Superior temporal gyrus (tissue), 1 donor: ENCODE data around the gene KIF5A.
"Not testable (repeated sequence)": the region's sequence is repeated elsewhere in the genome, so short reads cannot be mapped to it uniquely, and the experiment has no call there.

Experiments
- DNase-seq: peaks from one replicate; pipeline ENCODE4 v3.0.0-alpha.2; 2016; ENCODE audit errors: extremely low spot score

Gene KIF5A

GRCh38 chr12:57584050-57584449, 34.2 kb downstream of the KIF5A start:
- no peak for DNase-seq

- DNase-seq: no peak
Measured at GRCh38 chr12:57584690-57585089, 34.8 kb downstream of the KIF5A start.

GRCh38 chr12:57585156-57585555, 35.3 kb downstream of the KIF5A start:
- DNase-seq: no peak

GRCh38 chr12:57586128-57586527, 36.3 kb downstream of the KIF5A start:
- DNase-seq: no peak

DNA sequence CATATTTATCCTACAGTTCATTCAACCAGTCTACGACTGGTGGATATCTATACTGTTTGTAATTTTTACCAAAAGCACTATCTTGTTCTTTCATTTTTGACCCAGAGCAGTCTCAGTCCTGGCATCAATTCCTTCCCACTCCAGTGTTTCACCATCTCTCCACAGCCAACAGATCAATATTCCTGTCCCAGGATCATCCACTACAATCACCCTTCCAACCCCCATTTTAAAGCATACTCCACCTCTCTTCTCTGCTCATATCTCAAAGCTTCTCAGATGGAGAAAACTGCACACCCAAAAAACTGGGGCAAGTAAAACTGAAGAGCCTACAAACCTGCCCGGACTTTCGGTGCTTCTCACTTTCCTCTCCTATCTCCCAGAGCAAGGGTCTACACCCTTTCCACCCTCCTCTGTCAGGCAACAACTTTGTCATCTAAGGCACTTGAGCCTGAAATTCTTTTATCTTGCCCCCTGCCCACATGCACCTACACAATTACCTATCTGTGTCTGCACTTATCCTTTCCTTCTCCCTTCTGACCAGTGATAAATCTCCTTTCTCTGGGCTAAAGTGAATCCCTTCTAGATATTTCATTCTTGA, 37.1 kb downstream of the KIF5A start:
- no peak for DNase-seq

GRCh38 chr12:57588951-57589610, 39.2 kb downstream of the KIF5A start:
- DNase-seq: not testable (repeated sequence)

- DNase-seq: no peak
Measured at GRCh38 chr12:57590479-57590863, 40.6 kb downstream of the KIF5A start.

- peak; percentile 66 for DNase-seq
Measured at GRCh38 chr12:57590864-57591781, 41.3 kb downstream of the KIF5A start, which contains the start of gene PIP4K2C. Gene PIP4K2C, plus strand, starts transcription at chr12:57591192. Its CDS starts 98 bp downstream, at chr12:57591290.

GRCh38 chr12:57591782-57592325, 42.0 kb downstream of the KIF5A start:
- DNase-seq: no peak

GRCh38 chr12:57592551-57593165, 42.8 kb downstream of the KIF5A start:
- no peak for DNase-seq

- no peak for DNase-seq
Measured at GRCh38 chr12:57593187-57593586, 43.3 kb downstream of the KIF5A start.

DNA sequence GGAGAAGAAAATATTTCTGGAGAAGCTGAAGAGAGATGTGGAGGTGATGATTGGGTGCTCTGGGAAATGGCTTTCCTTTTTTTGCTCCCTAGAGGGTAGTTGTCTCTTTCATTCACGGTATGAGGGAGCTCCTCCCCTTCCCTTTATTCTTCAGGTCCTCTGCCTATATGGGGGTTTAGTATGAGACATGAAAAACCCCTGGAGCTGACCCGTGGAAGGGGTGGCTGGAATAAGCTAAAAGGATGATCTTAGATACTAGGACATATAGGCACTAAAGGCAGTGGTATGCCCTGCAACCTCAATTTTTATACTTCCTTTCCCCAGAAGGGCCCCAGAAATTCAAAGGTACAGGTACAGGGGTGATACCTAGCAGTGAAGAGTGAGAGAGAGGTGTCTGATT, 50.6 kb downstream of the KIF5A start:
- DNase-seq: no peak

GRCh38 chr12:57602544-57602943, 52.7 kb downstream of the KIF5A start:
- DNase-seq: no peak

DNA sequence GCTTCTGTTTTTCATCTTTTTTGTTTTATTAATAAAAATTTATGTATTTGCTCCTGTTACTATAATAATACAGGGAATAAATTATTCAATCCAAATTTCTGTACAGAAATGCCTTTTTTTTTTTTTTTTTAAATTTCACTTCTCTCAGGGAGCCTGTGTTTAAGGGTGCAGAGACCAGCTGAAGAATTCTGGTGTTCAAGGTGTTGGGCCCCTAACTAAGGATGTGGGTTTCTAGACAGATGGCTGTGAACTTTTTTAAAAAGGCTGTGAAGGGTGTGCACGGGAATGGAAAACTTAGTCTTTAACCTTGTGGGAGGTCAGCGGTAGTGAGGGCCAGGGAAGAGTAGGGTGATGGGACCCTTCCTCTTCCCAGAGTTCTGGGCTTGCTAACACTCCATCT, 53.5 kb downstream of the KIF5A start:
- no peak for DNase-seq

DNA sequence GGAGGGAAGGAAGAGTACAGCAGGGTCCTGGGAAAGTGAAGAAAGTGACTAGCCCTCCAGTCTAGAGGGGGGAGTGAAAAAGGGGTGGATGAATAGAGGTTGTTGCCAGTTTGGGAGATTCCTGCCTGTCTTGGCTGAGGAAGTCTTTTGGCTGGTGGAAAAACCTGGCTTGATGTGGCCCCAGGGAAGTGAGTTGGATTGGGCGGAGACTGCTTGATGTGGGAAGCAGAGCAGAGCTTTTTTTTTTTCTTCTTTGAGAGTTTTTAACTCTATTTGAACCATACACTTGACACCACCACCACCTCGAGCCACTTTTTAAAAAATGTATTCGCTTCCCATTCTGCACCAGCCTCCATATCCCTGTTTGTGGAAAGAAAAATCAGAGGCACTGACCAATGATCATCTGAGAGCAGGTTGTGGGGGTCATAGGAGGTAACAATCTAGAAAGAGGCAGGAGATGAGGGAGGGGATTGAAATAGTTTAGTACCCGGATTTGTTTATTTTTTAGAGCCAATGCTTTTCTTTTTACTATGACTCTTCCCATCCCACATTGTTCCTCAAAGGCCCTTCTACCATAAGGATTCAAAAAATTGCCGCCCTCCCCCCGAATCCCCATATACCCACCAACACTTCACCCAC, 54.1 kb downstream of the KIF5A start:
- DNase-seq: peak; percentile 71

DNA sequence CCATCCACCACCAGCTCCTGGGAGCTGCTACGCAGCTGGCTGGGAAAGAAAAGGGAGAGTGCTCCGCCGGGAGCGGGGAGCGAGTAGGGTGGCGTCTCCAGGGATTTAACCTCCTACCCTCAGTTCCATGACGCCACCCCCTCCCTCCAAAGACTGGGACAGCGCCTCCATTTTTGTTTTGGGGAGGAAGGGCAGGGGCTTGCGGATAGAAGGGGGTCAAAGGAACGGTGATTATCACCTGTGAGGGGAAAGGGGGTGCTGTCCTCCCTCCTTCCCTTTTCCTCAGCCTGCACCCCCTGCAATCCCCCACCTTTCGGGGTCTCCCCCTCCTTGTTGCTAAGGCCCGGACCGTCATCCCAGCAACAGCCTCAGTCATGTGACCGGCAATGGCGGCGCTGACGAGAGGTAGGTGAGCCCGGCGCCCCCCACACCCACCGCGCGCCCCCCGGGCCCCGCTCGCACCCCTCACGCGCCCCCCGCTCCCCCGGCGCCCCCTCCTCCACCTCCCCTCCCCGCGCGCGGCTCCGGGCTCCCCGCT, 54.7 kb downstream of the KIF5A start, which contains the start of gene DTX3:
Gene DTX3, plus strand, starts transcription at position 371 of the 538 bp plus-strand sequence. CDS start 1,694 bp downstream, outside the sequence.
- DNase-seq: peak; percentile 73

DNA sequence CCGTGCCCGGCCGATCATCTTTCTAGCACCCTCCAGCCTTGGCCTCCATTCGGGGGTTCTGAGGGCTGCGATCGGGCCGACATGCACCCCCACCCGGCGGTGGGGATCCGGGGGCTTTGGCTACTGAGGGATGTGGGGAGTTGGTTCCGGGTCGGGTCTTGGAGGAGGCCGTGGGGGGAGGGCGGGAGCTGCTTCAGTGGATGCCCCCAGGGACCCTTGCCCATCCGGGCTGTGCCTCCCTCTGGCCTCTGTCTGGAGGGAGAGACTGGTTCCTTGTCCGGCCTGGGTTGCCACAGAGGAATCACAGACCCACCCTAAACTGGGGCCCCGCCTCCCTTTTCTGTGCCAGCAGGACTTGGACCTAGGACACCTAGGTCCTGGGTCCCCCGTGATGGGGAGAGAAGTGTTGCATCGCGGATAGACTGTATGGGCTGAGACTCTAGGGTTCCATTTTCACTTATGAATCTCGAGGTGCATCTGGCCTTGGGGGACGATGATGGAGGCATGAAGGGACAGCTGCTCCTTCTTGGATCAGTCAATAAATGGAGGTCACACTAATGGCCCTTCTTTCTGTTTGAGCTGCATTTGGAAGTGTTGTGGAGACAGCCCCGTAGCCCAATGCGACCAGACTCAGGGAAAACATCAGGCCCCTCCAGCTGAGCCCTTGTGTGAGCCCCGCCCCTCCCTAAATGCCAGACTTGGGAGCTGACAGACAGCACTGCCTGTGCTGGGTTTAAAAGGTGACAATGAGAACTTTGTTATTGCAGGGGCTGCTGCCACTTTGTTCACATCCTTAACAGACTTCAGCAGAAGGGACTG, 55.4 kb downstream of the KIF5A start:
- DNase-seq: no peak

GRCh38 chr12:57605811-57606311, 56.0 kb downstream of the KIF5A start:
- no peak for DNase-seq

DNA sequence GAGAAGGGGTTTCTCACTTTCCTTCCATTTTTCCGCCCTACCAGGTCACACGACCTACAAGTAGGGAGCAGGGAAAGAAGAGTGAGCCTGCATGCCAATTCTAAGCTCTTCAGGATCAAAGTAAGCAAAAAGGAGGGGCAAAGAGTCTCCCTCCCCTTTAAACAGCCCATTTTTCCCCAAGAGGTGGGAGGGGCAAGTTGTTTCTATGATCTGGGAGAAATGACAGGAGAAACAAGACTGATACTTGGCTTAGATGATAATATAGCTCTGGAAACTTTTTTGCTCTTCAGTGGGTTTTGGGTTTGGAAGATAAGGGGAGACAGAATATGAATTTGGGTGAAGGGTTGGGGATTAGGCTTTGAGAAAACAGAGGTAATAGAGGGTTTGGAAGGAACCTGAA, 56.6 kb downstream of the KIF5A start:
- DNase-seq: no peak

GRCh38 chr12:57606821-57607220, 57.0 kb downstream of the KIF5A start:
- DNase-seq: no peak
